ENCODE data around the gene CUL4A. TPM values are rescaled to one million over a fixed set of nuclear protein-coding genes. Genes with fewer than 3 reads are reported as not detected.

Gene CUL4A
- total RNA-seq, 1 donor from 2014 or later: 95.1 TPM

DNA sequence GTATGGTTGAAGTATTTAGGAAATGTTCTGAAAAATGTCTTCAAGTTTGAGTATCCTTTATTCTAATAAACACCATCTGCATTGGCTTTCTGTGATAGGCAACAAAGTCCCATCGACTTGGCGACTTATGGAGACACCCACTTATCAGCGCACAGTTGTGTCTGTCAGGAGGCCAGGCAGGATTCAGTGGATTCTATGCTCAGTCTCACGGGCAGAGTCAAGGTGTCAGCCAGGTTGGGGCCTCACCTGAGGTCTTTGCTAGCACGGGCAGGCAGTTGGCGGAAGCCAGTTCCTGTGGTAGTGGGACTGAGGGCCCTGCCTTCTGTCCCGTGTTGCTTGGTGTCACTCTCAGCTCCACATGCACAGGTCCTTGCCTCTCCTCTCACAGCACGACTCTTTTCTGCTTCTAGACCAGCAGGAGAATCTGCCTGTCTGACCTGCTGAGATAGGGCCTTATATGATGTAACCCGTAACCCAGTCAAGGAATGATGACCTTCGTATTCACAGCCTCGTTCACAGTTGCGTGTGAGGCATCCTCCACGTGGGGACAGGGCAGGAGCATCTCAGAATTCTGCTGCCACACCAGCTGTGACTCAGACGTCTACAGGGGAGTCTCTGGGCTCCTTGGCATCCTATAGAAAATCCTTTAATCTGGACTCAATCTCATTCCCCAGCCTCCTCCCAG is 10.0 kb downstream of the CUL4A start:
- Mint-ChIP-seq H3K36me3 (peaks cover 14% of the 10 kb centered on the region), H3K4me1 (peaks cover 3% of the 10 kb centered on the region), H3K9me3 (no peaks in the 10 kb centered on the region), H3K4me3 (no peak overlapping the region), H3K27me3 (ENCODE audit: insufficient read depth, low read depth) (peaks cover 2% of the 10 kb centered on the region), H3K27ac (no peak overlapping the region)
- Histone ChIP-seq H3K4me1 (peaks cover 18% of the 10 kb centered on the region), H4K20me1 (ENCODE audit: low read depth) (peaks cover 36% of the 10 kb centered on the region), H2AFZ (replicated peaks) (no peak overlapping the region), H3K9me3 (ENCODE audit: low read depth) (no peaks in the 10 kb centered on the region), H3F3A (ENCODE audit: low read depth) (peaks cover 13% of the 10 kb centered on the region), H3K27ac (no peak overlapping the region), H3K4me2 (no peak overlapping the region), H3K79me2 (ENCODE audit: low read depth) (peaks cover 93% of the 10 kb centered on the region), H3K9ac (no peak overlapping the region), H3K36me3 (peaks cover 4% of the 10 kb centered on the region), H3K27me3 (no peaks in the 10 kb centered on the region), H3K4me3 (no peak overlapping the region)
- TF ChIP-seq EZH2phosphoT487 (IDR thresholded peaks at IDR 0.05): no peak
- TF ChIP-seq EZH2 (IDR thresholded peaks at IDR 0.05): no peak
- TF ChIP-seq, protein P1, sequence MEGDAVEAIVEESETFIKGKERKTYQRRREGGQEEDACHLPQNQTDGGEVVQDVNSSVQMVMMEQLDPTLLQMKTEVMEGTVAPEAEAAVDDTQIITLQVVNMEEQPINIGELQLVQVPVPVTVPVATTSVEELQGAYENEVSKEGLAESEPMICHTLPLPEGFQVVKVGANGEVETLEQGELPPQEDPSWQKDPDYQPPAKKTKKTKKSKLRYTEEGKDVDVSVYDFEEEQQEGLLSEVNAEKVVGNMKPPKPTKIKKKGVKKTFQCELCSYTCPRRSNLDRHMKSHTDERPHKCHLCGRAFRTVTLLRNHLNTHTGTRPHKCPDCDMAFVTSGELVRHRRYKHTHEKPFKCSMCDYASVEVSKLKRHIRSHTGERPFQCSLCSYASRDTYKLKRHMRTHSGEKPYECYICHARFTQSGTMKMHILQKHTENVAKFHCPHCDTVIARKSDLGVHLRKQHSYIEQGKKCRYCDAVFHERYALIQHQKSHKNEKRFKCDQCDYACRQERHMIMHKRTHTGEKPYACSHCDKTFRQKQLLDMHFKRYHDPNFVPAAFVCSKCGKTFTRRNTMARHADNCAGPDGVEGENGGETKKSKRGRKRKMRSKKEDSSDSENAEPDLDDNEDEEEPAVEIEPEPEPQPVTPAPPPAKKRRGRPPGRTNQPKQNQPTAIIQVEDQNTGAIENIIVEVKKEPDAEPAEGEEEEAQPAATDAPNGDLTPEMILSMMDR (IDR thresholded peaks at IDR 0.05): no peak
- DNase-seq (ENCODE audit: low spot score): no peak

DNA sequence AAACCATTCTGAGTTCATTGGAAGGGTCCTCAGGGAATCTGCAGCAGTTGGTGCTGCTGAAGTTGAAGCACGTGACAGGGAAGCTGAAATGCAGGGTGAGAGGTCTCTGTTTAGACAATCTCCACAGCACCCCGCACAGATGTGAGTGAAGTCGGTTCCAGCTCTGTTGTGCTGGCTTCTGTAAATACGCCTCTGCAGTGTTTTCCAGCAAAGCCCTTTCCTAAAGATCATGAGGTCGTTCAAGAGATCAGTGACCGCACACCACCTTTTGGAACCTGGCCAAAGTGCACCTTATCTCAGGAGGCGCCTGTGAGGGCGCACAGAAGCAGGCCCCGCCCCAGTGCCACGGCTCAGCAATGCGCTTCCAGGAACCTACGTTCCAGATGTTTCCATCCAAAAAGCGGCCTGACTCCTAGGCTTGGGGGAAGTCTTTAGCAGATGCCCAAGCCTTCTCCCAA is 10.8 kb downstream of the CUL4A start:
- peaks cover 4% of the 10 kb centered on the region for H3K36me3 ChIP-seq
- no peaks in the 10 kb centered on the region for H3K27me3 ChIP-seq
- peaks cover 18% of the 10 kb centered on the region for H3K4me1 ChIP-seq
- H3K4me1 Mint-ChIP-seq: peaks cover 3% of the 10 kb centered on the region
- no peak overlapping the region for H3K27ac Mint-ChIP-seq
- H2AFZ ChIP-seq (replicated peaks): no peak overlapping the region
- H3K79me2 ChIP-seq (ENCODE audit: low read depth): peaks cover 85% of the 10 kb centered on the region
- no peak overlapping the region for H3K4me2 ChIP-seq
- H3F3A ChIP-seq (ENCODE audit: low read depth): peaks cover 13% of the 10 kb centered on the region
- H3K9me3 Mint-ChIP-seq: no peaks in the 10 kb centered on the region
- TF ChIP-seq EZH2 (IDR thresholded peaks at IDR 0.05): no peak
- TF ChIP-seq, protein P1 (IDR thresholded peaks at IDR 0.05): no peak
- no peak for TF ChIP-seq EZH2phosphoT487 (IDR thresholded peaks at IDR 0.05)
- no peak overlapping the region for H3K4me3 Mint-ChIP-seq
- no peak for DNase-seq (ENCODE audit: low spot score)
- peaks cover 2% of the 10 kb centered on the region for H3K27me3 Mint-ChIP-seq (ENCODE audit: insufficient read depth, low read depth)
- H3K27ac ChIP-seq: no peak overlapping the region
- H4K20me1 ChIP-seq (ENCODE audit: low read depth): peaks cover 36% of the 10 kb centered on the region
- H3K9ac ChIP-seq: no peak overlapping the region
- H3K9me3 ChIP-seq (ENCODE audit: low read depth): no peaks in the 10 kb centered on the region
- peaks cover 14% of the 10 kb centered on the region for H3K36me3 Mint-ChIP-seq
- H3K4me3 ChIP-seq: no peak overlapping the region

- peaks cover 83% of the 10 kb centered on the region for H3K79me2 ChIP-seq (ENCODE audit: low read depth)
- H2AFZ ChIP-seq (replicated peaks): no peak overlapping the region
- Mint-ChIP-seq H3K36me3 (peaks cover 14% of the 10 kb centered on the region), H3K4me1 (peaks cover 3% of the 10 kb centered on the region), H3K27ac (no peak overlapping the region), H3K9me3 (no peaks in the 10 kb centered on the region), H3K4me3 (no peak overlapping the region), H3K27me3 (ENCODE audit: insufficient read depth, low read depth) (peaks cover 2% of the 10 kb centered on the region)
- no peak overlapping the region for H3K27ac ChIP-seq
- DNase-seq (ENCODE audit: low spot score): peak; percentile 48
- H3K27me3 ChIP-seq: no peaks in the 10 kb centered on the region
- H3K4me1 ChIP-seq: peaks cover 18% of the 10 kb centered on the region
- TF ChIP-seq EZH2phosphoT487 (IDR thresholded peaks at IDR 0.05): no peak
- no peak for TF ChIP-seq EZH2 (IDR thresholded peaks at IDR 0.05)
- TF ChIP-seq, protein P1 (IDR thresholded peaks at IDR 0.05): peak; percentile 42
- H3F3A ChIP-seq (ENCODE audit: low read depth): peaks cover 11% of the 10 kb centered on the region
- peaks cover 34% of the 10 kb centered on the region for H4K20me1 ChIP-seq (ENCODE audit: low read depth)
- H3K36me3 ChIP-seq: peaks cover 4% of the 10 kb centered on the region
- no peaks in the 10 kb centered on the region for H3K9me3 ChIP-seq (ENCODE audit: low read depth)
- H3K9ac ChIP-seq: no peak overlapping the region
- H3K4me2 ChIP-seq: no peak overlapping the region
- no peak overlapping the region for H3K4me3 ChIP-seq
Observed at GRCh38 chr13:113220877-113221276, 11.5 kb downstream of the CUL4A start.

Measured in neural progenitor cell (in vitro differentiated cells).